Spleen (tissue), 11 donors: ENCODE data around the gene CROCC. TPM values are rescaled to one million over a fixed set of nuclear protein-coding genes. Genes with fewer than 3 reads are reported as not detected.

Experiments
- DNase-seq: peaks from one replicate; pipeline ENCODE4 v3.0.0-alpha.2; 2020
- H3K27ac ChIP-seq, 8 donors: fragments of 200-600 bp; sonication (generic) in 7 of 8; 1 replicate in 4 of 8; 2 replicates in 4 of 8; pipeline versions ENCODE4 v1.5.0 to v1.8.0; 2016 to 2021; ENCODE audit warnings: inconsistent platforms in 4 of 8, mild to moderate bottlenecking in 4 of 8, moderate library complexity in 1 of 8
- H3K27me3 ChIP-seq, 7 donors: fragments of 200-600 bp; sonication (generic) in 6 of 7; replicated peaks in 1 of 7; 1 replicate in 4 of 7; 2 replicates in 3 of 7; pipeline versions ENCODE4 v1.5.0 to v1.8.0; 2016 to 2021; ENCODE audit warnings: inconsistent platforms in 3 of 7, mild to moderate bottlenecking in 1 of 7
- H3K36me3 ChIP-seq, 6 donors: fragments of 200-600 bp; sonication (generic) in 5 of 6; 1 replicate in 4 of 6; 2 replicates in 2 of 6; pipeline versions ENCODE4 v1.5.0 to v1.8.0; 2016 to 2021; ENCODE audit warnings: inconsistent platforms in 2 of 6
- H3K4me1 ChIP-seq, 6 donors: fragments of 200-600 bp; sonication (generic) in 5 of 6; 1 replicate in 3 of 6; 2 replicates in 3 of 6; pipeline versions ENCODE4 v1.5.0 to v1.8.0; 2016 to 2021; ENCODE audit warnings: inconsistent platforms in 3 of 6
- H3K4me3 ChIP-seq, 8 donors: fragments of 200-600 bp; sonication (generic) in 7 of 8; 1 replicate in 4 of 8; 2 replicates in 4 of 8; pipeline versions ENCODE4 v1.5.0 to v1.8.0; 2016 to 2021; ENCODE audit warnings: inconsistent platforms in 4 of 8, mild to moderate bottlenecking in 4 of 8, moderate library complexity in 2 of 8
- H3K9me3 ChIP-seq, 8 donors: fragments of 200-600 bp; sonication (generic) in 7 of 8; 1 replicate in 4 of 8; 2 replicates in 4 of 8; pipeline versions ENCODE4 v1.5.0 to v1.8.0; 2016 to 2021; ENCODE audit warnings: inconsistent platforms in 4 of 8
- CTCF ChIP-seq, 11 experiments: fragments of 200-600 bp in 7 of 11; fragments of 450-650 bp in 4 of 11; sonication (generic) in 4 of 11; IDR thresholded peaks in 8 of 11; conservative IDR thresholded peaks in 3 of 11; 1 replicate in 7 of 11; 2 replicates in 4 of 11; pipeline versions ENCODE4 v1.4.0 to v1.8.0; 2016 to 2021; ENCODE audit warnings: antibody characterized with exemption in 11 of 11, inconsistent platforms in 4 of 11, mild to moderate bottlenecking in 1 of 11
- POLR2A ChIP-seq, 3 donors: fragments of 450-650 bp; IDR thresholded peaks; one replicate each; pipeline ENCODE4 v1.5.1; 2017; ENCODE audit warnings: antibody characterized with exemption in 3 of 3, mild to moderate bottlenecking in 1 of 3
- POLR2AphosphoS5 ChIP-seq, 3 donors: sonication (generic); formaldehyde crosslinking; IDR thresholded peaks; one replicate each; pipeline ENCODE4 v1.5.1; 2017; ENCODE audit warnings: antibody characterized with exemption in 3 of 3
- whole genome bisulfite sequencing, 5 donors: extraction: QIAGEN DNeasy Blood & Tissue Kit in 3 of 5; methylation state at CpG; one replicate each; pipeline versions ENCODE4 v1.1.5 to v1.1.7; 2013 to 2018; 5-methylcytosine and 5-hydroxymethylcytosine counted together
- intact Hi-C: fragments of 100-400 bp; cut with DNase I; formaldehyde crosslinking; loops from one replicate; pipeline ENCODE4 v1.15.0; 2023; ENCODE audit warnings: low total_unique reads
- polyA plus RNA-seq, 3 donors: library from polyadenylated mRNA; stranded (reverse); fragments of 200-250 nt; gene quantifications; one replicate each; pipeline ENCODE4 v1.2.1, GENCODE V29; 2013
- total RNA-seq, 7 donors: library from RNA; depleted of rRNA in 3 of 7; stranded (reverse); fragments of >200 nt in 3 of 7; fragmentation: NEBNext Ultra II Directional in 4 of 7; extraction: Animal tissue kit (Norgen Biotek cat#: 25700) in 4 of 7; gene quantifications; one replicate each; pipeline versions ENCODE4 v1.1.0 to v1.2.1, GENCODE V29; 2016 to 2021
- donor health status: healthy with polysubstance abuse.
- donor health status: DM: no; HTN: no; CAD: no; lungs with moderate emphysema.
- donor health status: DM: no; HTN: no; CAD: no.
- donor health status: Bipolar disorder and iron deficiency.
- donor health status: healthy.
- donor health status: DM: no; HTN: no; CAD: no.
- donor health status: DM: yes; HTN: yes; CAD: no.

CROCC gene
- total and polyA plus RNA-seq, 10 donors = 14.5 to 55.4 (median 30.7) TPM

- Histone ChIP-seq H3K36me3 (no peaks in the 10 kb centered on the region), H3K27ac (no peak overlapping the region), H3K27me3 (peaks cover 0 to 44% (median 19%) of the 10 kb centered on the region in 7 donors), H3K4me1 (peaks cover 0 to 20% (median 13%) of the 10 kb centered on the region in 6 donors), H3K4me3 (peak overlapping the region in 1 of 8 donors; percentile 66), H3K9me3 (no peaks in the 10 kb centered on the region)
- TF ChIP-seq CTCF (IDR thresholded peaks at IDR 0.05 in 8 of 11, conservative IDR thresholded peaks at IDR 0.05 in 3 of 11) (no peak), POLR2AphosphoS5 (IDR thresholded peaks at IDR 0.05) (no peak), POLR2A (IDR thresholded peaks at IDR 0.05) (no peak)
- DNase-seq = no peak
- intact Hi-C loops = no loop called here
- WGBS, 5 donors = 50 to 65% (median 61%) methylated on average over 9 to 20 of the region's 20 CpGs
Observed at GRCh38 chr1:16978567-16979474, 57.1 kb downstream of the CROCC start.

GRCh38 chr1:16979475-16980327 lies 58.0 kb downstream of the CROCC start:
- no peak for DNase-seq
- peaks cover 0 to 20% (median 13%) of the 10 kb centered on the region in 6 donors for H3K4me1 ChIP-seq
- TF ChIP-seq POLR2A (IDR thresholded peaks at IDR 0.05) = no peak
- no peak for TF ChIP-seq CTCF (IDR thresholded peaks at IDR 0.05 in 8 of 11, conservative IDR thresholded peaks at IDR 0.05 in 3 of 11)
- no peak for TF ChIP-seq POLR2AphosphoS5 (IDR thresholded peaks at IDR 0.05)
- no peak overlapping the region for H3K27ac ChIP-seq
- H3K36me3 ChIP-seq = peaks cover 0 to 4% (median under 1%) of the 10 kb centered on the region in 6 donors
- intact Hi-C loops = no loop called here
- peaks cover 0 to 44% (median 19%) of the 10 kb centered on the region in 7 donors for H3K27me3 ChIP-seq
- no peaks in the 10 kb centered on the region for H3K9me3 ChIP-seq
- H3K4me3 ChIP-seq = peak overlapping the region in 5 of 8 donors; percentile 10 to 66 (median 35)
- 17 to 25% (median 21%) methylated on average over 30 to 44 of the region's 44 CpGs for WGBS, 5 donors

- 9 to 26% (median 12%) methylated on average over 16 to 53 of the region's 53 CpGs for WGBS, 5 donors
- TF ChIP-seq POLR2A (IDR thresholded peaks at IDR 0.05) (no peak), POLR2AphosphoS5 (IDR thresholded peaks at IDR 0.05) (no peak), CTCF (IDR thresholded peaks at IDR 0.05 in 8 of 11, conservative IDR thresholded peaks at IDR 0.05 in 3 of 11) (no peak)
- peak within 1 kb of the TSS in 5 of 8 donors; percentile 10 to 66 (median 35) for H3K4me3 ChIP-seq
Observed at GRCh38 chr1:16980473-16981268, 58.9 kb downstream of the CROCC start, which contains the start of gene MFAP2. Gene MFAP2, minus strand, starts transcription at chr1:16980620. Its CDS starts 2,347 bp downstream, at chr1:16978273.

More at GRCh38 chr1:16980473-16981268, 58.9 kb downstream of the CROCC start, which contains the start of gene MFAP2:
- no peak within 1 kb of the TSS for H3K27ac ChIP-seq
- intact Hi-C loops = no loop called here
- peaks cover 0 to 14% (median 4%) of the 10 kb centered on the region in 6 donors for H3K36me3 ChIP-seq
- peaks cover 0 to 20% (median 13%) of the 10 kb centered on the region in 6 donors for H3K4me1 ChIP-seq
- peaks cover 0 to 44% (median 19%) of the 10 kb centered on the region in 7 donors for H3K27me3 ChIP-seq
- DNase-seq = no peak
- H3K9me3 ChIP-seq = no peaks in the 10 kb centered on the region
